Measurements from ENCODE around the gene SMAD7.

SMAD7 gene

GRCh38 chr18:48950536-48951447, at the start of gene SMAD7:
TSS of gene SMAD7 (minus strand) at chr18:48950965. CDS start at chr18:48950424, 541 bp downstream.
- no peak for DNase-seq

DNA sequence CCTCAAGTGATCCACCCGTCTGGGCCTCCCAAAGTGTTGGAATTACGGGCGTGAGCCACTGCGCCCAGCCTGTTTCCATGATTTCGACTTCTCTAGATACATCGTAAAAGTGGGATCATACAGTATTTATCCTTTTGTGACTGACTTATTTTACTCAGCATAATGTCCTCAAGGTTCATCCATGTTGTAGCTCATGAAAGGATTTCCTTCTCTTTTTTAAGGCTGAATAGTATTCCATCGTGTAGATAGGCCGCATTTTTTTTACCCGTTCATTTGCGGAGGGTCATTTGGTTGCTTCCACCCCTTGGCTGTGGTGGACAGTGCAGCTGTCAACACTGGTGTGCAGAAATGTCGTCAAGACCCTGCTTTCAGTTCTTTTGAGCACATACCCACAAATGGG, 48.8 kb upstream of the SMAD7 start:
- DNase-seq = no peak

DNA sequence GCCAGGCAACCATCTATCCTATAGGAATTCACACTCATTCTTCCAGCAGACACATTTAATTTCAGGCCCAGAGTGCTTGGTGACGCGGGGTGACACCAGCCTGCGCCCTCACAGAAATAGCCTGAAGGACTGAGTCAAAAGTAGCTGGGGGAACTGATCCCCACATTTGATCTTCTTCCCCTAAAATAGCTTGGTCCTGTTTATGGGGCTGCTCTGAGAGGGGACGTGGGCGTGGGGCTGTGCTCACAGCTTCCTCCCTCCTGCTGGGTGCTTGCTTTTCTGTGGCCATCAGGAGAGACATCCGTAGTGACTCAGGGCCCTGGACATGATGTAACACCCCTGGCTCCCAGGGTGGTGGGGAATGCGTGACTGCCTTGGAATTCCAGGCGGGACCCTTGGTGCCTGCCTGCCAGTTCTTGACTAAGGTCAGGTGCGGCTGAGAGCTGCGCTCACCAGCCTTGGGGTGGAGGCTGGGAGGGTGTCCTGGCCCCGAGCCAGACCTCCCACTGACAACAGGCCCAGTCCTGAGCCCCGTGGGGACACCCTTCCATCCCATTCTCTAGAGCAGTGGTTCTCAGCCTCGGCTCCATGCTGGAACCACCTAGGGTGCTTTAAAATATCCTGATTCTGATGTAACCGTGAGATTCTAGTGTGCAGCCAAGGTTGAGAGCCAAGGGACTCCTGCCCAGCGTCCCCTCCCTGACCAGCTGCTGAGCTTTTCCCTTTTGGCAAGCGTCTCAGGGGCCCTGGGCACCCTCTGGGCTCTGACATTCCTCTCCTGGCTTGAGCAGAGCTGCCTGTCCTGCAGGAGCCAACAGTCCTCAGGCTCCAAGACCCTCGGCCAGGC, 47.4 kb upstream of the SMAD7 start:
- no peak for DNase-seq

DNA sequence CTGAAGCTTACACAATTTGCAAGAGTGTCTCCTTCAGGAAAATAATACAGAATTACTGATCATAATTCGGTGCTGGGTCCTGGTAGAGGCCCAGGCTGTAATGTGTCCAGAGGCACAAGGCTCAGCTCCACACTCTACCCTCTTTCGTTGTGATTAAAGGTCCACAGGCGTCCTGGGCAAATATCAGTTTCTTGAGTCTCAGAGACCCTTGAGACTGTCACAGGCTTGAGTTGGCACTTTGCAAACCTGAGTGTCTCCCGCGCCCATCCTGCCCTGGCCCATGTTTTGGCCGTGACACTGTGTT, 46.9 kb upstream of the SMAD7 start:
- no peak for DNase-seq

- no peak for DNase-seq
Measured at GRCh38 chr18:48996901-48997463, 46.2 kb upstream of the SMAD7 start.

DNA sequence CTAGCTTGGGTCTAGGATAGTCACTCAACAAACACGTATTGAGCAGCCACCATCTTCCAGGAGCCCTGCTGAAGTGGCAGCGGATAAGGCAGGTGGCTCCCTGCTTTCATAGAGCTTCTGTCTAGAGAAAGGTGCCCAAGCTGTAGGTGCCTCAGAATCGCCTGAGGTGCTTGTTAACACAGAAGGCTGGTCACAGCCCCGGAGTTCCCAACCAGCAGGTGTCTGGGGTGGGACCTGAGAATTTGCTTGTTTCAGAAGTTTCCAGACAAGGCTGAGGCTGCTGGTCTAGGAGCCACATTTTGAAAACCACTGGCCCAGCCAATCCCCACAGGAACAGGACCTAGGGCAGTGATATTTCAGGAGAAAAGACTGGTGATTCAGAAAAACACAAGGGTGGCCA, 45.3 kb upstream of the SMAD7 start:
- no peak for DNase-seq

- no peak for DNase-seq
Measured at GRCh38 chr18:48994926-48995835, 44.4 kb upstream of the SMAD7 start.

DNA sequence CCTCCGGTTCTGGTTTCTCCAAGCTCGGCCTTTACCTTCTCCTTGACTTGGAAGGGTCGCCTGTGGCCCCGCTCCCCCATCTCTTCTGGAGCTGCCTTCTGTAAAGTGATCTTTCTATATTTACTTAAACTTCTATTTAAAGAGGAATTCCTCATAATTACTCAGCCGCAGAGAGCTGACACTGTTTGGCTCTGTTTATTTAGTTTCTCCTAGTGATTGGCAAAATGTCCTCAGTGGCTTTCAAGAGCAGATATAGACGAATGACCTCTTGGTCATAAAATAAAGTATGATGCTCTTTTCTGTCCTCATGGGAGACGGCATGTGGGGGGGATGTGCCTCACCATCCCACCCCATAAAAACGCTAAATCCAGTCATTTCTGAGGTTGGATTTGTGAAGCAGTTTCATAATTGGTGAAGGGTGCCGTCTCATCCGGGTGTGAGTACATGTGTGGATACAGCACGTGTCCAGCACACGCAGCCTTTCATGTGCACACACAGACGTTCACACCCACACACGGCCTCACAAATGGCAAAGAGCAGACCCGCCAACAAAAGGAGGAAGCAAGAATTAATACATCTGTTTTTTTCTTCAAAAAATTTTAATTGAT, 43.4 kb upstream of the SMAD7 start:
- no peak for DNase-seq

DNA sequence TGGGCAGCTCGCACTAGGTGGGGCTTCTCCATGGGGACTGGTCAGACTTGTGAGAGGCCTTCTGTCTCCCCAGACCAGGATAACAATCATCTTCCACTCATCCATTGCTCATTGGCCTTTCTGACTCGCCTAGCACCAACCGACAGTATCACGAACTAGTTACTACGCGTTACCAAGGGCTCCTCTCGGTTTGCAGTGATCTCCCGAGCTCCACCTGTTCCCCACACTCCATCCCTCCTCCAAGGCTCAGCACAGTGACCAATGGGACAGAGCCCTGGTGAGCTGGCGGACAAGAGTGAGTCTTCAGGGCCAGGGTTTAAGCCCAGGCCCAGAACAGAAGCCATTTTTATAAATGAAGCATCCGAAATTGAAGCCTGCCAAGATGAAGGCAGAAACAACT, 42.8 kb upstream of the SMAD7 start:
- DNase-seq = no peak

GRCh38 chr18:48992791-48993555, 42.2 kb upstream of the SMAD7 start:
- no peak for DNase-seq

DNA sequence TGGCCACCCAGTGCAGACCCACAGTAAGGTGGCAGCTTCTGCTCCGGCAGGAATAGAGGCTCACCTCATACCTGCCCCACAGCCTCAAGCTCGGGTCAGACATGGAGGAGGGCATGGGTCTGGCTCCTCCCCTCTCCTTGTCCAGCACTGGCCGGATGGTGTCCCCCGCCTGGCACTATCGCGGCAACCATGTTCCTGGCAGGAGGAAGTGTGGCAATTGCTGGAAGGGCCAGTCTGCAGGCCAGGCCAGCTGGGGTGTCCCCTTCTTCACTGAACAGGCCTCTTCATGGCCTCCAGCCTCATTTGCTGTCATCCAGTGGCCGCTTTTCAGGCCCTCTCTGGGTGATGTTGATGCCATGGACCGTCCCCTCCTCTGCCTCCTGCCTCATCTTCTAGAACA, 41.4 kb upstream of the SMAD7 start:
- DNase-seq = no peak

DNA sequence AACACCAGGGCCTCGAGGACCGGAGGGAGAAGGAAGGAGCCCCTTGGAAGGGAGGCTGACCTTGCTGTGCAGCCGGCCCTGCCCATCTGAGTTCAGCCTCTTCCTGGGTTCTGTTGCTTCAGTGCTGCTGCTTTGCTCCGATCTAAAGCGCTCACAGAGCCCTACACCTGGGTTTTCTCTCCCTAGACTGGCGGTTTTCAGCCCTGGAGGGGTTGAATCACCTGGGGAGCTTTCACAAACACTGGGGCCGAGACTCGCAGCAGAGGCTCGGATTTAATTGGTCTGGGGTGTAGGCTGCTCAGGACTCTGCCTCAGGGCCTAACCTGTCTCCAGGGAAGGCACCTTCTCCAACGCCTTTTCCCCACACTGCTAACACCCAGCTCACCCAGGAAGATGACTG, 40.9 kb upstream of the SMAD7 start:
- DNase-seq = no peak

DNA sequence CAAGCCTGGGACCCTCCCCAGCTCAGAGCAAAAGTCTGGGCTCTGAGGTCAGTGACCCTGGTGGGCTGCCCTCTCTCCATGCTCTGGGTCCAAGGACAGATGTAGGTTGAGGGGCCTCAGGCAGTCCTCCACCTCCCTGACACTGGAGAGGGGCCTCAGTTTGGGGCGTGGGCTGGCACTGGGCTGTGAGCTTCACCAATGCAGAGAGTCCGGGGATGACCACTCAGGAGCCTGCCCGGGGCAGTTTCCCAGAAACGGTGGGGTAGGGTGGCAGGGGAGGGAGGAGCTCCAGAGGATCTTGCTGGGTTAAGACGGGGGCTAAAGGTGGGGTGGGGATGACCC, 40.5 kb upstream of the SMAD7 start:
- no peak for DNase-seq

- no peak for DNase-seq
Measured at GRCh38 chr18:48990481-48991318, 39.9 kb upstream of the SMAD7 start.

DNA sequence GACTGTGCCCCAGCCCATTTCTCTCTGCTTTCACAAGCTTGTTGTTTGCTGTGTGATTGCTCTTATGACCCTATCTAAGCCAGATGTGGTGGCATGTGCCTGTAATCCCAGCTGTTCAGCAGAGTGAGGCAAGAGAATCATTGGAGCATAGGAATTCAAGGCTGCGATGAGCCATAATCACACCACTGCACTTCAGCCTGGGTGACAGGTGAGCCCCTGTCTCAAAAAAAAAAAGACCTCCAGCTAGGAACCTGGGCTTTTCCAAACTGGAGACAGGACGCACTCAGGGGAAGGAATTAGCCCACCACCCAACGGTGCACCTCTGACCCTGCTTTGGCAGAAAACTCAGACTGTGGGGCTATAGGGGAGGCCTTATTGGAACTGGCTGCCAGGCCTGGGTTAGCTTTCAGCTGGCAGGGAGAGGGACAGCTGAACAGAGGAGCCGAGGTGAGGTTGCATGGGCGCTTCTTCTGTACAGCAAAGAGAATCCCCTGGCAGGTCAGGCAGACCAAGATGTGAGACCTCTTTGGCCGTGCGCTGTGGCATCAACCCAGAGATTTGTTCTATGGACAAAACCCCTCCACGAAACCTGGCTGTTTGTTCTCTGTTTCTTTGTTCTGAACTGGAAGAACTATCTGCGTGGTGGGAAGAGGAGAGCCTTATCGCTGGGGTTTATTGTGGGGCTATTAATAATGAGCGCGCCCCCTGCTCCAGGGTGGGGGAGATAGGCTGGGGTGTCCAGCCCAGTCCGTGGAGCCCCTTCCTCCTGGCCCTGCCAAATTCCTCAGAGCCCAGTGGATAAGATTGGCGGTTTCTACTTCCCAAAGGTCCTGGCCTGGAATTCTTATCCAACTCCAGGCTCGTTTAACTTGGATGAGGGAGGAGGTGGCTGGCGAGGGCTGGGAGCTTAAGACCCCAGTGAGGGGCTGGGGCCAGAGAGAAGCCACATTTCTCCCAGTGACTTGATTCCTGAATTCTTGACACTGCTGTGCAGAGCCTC, 38.8 kb upstream of the SMAD7 start:
- DNase-seq = no peak

DNA sequence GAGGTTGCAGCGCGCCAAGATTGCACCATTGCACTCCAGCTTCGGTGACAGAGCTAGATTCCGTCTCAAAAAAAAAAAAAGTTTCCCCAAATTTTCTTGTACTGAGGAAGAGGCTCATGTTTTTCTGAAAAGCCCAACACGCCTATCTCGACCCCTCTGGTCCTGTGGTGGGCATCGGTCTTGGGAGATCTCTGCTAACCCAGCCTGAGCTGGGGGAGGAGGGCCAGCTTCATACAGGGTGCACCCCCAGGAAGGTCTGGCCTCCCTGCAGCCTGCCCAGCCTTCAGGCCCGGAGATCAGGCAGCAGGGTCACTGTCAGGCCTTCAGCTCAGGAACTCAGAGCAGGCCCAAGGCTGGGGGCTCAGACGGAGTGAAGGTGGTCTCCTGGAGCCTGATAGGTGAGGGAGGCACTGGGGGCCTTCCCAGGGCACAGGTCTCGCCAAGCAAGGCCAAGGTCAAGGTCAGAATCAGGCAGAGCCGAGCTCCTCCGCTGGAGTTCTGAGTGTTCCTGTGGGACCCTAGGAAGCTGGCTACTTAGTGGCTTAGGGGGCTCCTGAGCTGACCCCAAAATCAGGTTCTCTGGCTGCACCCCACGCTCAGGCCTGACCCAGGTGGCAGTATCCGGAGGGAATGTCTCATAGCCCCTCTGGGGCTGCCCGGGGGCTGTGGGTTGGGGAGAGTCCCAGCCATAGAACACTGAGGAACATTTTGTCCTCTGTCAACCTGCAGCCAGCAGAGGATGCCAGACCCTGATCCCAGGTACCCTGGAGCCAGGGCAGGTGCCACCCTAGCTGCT, 37.9 kb upstream of the SMAD7 start:
- no peak for DNase-seq

DNA sequence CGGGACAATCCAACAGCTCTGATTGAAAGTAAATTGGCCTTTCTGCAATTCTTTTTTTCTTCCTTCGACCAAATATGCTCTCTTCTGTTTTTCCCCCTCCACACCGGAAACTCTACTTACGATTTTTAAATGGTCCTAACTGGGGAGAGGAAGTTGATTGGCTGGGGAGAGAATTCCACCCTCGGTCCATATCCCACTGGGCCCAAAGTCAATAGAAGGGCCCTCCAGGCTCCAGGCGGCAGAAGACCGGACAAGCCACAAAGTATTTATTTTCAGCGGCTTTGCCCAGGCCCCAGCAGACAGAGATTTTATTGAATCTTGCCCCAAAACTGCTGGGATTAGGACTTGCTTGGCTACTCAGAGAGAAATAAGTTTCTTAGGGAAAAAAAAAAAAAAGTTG, 37.1 kb upstream of the SMAD7 start:
- no peak for DNase-seq

Measured in activated naive CD4-positive, alpha-beta T cell treated with Interleukin-2 at 50 U/mL for 16 hours (primary cell).